ENCODE measurements around the gene SIRPD. TPM values are rescaled to one million over a fixed set of nuclear protein-coding genes. Genes with fewer than 3 reads are reported as not detected.

Gene SIRPD
- total and polyA plus RNA-seq, 2 of the 8 experiments (the other 6 are each of a cell fraction or from before 2014, with no cell fraction given): not detected

DNA sequence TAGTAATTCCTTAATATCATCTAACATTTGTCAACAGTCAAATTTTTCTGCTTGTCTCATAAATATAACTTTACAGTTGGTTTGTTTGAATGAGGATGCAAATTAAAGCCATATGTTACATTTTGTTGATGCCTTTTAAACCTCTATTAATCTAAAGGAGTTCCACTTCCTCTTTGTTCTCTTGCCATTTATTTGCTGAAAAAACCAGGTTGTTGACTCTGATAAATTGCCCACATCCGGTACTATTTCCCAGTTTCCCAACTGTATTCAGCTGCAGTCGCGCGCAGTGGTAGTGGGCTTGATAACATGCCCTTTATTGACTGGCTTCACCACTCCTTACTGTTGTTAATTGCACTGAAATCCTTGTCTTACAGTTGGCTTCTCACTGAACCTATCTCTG, 33.5 kb downstream of the SIRPD start (continued):
- TF ChIP-seq, protein P1, sequence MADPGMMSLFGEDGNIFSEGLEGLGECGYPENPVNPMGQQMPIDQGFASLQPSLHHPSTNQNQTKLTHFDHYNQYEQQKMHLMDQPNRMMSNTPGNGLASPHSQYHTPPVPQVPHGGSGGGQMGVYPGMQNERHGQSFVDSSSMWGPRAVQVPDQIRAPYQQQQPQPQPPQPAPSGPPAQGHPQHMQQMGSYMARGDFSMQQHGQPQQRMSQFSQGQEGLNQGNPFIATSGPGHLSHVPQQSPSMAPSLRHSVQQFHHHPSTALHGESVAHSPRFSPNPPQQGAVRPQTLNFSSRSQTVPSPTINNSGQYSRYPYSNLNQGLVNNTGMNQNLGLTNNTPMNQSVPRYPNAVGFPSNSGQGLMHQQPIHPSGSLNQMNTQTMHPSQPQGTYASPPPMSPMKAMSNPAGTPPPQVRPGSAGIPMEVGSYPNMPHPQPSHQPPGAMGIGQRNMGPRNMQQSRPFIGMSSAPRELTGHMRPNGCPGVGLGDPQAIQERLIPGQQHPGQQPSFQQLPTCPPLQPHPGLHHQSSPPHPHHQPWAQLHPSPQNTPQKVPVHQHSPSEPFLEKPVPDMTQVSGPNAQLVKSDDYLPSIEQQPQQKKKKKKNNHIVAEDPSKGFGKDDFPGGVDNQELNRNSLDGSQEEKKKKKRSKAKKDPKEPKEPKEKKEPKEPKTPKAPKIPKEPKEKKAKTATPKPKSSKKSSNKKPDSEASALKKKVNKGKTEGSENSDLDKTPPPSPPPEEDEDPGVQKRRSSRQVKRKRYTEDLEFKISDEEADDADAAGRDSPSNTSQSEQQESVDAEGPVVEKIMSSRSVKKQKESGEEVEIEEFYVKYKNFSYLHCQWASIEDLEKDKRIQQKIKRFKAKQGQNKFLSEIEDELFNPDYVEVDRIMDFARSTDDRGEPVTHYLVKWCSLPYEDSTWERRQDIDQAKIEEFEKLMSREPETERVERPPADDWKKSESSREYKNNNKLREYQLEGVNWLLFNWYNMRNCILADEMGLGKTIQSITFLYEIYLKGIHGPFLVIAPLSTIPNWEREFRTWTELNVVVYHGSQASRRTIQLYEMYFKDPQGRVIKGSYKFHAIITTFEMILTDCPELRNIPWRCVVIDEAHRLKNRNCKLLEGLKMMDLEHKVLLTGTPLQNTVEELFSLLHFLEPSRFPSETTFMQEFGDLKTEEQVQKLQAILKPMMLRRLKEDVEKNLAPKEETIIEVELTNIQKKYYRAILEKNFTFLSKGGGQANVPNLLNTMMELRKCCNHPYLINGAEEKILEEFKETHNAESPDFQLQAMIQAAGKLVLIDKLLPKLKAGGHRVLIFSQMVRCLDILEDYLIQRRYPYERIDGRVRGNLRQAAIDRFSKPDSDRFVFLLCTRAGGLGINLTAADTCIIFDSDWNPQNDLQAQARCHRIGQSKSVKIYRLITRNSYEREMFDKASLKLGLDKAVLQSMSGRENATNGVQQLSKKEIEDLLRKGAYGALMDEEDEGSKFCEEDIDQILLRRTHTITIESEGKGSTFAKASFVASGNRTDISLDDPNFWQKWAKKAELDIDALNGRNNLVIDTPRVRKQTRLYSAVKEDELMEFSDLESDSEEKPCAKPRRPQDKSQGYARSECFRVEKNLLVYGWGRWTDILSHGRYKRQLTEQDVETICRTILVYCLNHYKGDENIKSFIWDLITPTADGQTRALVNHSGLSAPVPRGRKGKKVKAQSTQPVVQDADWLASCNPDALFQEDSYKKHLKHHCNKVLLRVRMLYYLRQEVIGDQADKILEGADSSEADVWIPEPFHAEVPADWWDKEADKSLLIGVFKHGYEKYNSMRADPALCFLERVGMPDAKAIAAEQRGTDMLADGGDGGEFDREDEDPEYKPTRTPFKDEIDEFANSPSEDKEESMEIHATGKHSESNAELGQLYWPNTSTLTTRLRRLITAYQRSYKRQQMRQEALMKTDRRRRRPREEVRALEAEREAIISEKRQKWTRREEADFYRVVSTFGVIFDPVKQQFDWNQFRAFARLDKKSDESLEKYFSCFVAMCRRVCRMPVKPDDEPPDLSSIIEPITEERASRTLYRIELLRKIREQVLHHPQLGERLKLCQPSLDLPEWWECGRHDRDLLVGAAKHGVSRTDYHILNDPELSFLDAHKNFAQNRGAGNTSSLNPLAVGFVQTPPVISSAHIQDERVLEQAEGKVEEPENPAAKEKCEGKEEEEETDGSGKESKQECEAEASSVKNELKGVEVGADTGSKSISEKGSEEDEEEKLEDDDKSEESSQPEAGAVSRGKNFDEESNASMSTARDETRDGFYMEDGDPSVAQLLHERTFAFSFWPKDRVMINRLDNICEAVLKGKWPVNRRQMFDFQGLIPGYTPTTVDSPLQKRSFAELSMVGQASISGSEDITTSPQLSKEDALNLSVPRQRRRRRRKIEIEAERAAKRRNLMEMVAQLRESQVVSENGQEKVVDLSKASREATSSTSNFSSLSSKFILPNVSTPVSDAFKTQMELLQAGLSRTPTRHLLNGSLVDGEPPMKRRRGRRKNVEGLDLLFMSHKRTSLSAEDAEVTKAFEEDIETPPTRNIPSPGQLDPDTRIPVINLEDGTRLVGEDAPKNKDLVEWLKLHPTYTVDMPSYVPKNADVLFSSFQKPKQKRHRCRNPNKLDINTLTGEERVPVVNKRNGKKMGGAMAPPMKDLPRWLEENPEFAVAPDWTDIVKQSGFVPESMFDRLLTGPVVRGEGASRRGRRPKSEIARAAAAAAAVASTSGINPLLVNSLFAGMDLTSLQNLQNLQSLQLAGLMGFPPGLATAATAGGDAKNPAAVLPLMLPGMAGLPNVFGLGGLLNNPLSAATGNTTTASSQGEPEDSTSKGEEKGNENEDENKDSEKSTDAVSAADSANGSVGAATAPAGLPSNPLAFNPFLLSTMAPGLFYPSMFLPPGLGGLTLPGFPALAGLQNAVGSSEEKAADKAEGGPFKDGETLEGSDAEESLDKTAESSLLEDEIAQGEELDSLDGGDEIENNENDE (IDR thresholded peaks at IDR 0.05; ENCODE audit: insufficient replicate concordance, low read length): no peak
- no peak for TF ChIP-seq SIX5 (IDR thresholded peaks at IDR 0.05; ENCODE audit: low read depth, low read length)
- TF ChIP-seq SUZ12 (IDR thresholded peaks at IDR 0.05; ENCODE audit: low read length): no peak
- no peak for TF ChIP-seq CREB1 (IDR thresholded peaks at IDR 0.05)
- no peak for TF ChIP-seq CTBP2 (IDR thresholded peaks at IDR 0.05; ENCODE audit: borderline replicate concordance, insufficient read depth, insufficient read length, low read length)
- no peak for TF ChIP-seq RXRA (IDR thresholded peaks at IDR 0.05; ENCODE audit: insufficient read depth, low read depth, low read length)
- TF ChIP-seq BACH1 (IDR thresholded peaks at IDR 0.05; ENCODE audit: low read length): no peak

Measured in H1 (cell line).